Stimulated activated CD4-positive, alpha-beta T cell treated with anti-CD3 and anti-CD28 coated beads, Interleukin-2, amount 100 ng/mL, for 24 hours (primary cell): ENCODE data around the gene CST2.
A peak's percentile ranks its signal among the peaks of the same experiment; 100 is the strongest.
"Not testable (repeated sequence)": the region's sequence is repeated elsewhere in the genome, so short reads cannot be mapped to it uniquely, and the experiment has no call there.

ENCODE experiments used
- DNase-seq, 2 donors: peaks; one replicate each; pipeline ENCODE4 v3.0.0-alpha.2; 2020

CST2 gene

GRCh38 chr20:23800865-23801264 lies 25.7 kb downstream of the CST2 start:
- DNase-seq = no peak

GRCh38 chr20:23799216-23799847 lies 27.2 kb downstream of the CST2 start:
- peak; percentile 19 to 48 for DNase-seq

- DNase-seq = no peak
Observed at GRCh38 chr20:23795526-23795925, 31.0 kb downstream of the CST2 start.

GRCh38 chr20:23794841-23795240 lies 31.7 kb downstream of the CST2 start:
- no peak for DNase-seq

- DNase-seq = no peak
Observed at GRCh38 chr20:23794065-23794464, 32.5 kb downstream of the CST2 start.

GRCh38 chr20:23783447-23783846 lies 43.1 kb downstream of the CST2 start:
- DNase-seq = no peak

DNA sequence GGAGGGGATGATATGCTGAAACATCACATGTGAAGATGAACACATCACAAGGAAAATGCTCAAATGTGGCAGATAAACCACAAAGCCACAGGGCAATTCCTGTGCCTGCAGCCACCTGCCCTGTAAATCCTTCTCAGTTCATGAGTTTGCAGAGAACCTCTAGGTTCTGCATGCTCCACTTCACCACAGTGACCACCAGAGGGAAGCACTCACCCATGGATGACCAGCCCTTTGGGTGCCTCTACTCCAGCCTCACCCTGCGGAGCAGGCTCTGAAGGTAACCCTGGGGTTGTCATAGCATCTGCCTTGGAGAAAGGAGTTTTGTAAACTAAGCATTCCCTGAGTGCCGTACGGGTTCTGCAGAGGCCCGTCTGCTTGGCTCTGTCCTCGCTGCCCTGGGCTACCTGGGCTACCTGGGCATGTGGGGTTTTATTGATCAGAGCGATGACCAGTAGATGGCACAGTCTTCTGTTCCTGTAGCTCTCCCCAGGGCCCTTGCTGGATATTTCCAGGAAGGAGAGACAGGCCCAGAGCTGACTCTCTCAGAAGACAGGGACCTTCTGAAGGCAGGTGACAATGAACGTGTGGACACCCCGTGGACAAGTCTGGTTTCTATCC lies 44.1 kb downstream of the CST2 start:
- DNase-seq = peak in 1 of 2 donors; percentile 18

DNA sequence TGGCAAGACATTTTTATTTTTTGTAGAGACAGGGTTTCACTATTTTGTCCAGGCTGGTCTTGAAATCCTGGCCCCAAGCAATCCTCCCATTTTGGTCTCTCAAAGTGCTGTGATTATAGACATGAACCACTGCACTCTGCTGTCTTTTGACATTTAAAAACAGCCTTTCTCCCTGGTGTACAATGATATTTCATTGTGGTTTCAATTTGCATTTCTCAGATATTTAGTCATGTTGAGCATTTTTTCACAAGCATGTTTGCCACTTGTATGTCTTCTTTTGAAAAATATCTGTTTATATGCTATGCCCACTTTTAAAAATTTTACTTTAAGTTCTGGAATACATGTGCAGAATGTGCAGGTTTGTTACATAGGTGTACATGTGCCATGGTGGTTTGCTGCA lies 47.9 kb downstream of the CST2 start:
- DNase-seq = not testable (repeated sequence)

- DNase-seq = not testable (repeated sequence)
Observed at GRCh38 chr20:23777380-23777779, 49.1 kb downstream of the CST2 start.

GRCh38 chr20:23776067-23776771 lies 50.3 kb downstream of the CST2 start:
- DNase-seq = no peak

DNA sequence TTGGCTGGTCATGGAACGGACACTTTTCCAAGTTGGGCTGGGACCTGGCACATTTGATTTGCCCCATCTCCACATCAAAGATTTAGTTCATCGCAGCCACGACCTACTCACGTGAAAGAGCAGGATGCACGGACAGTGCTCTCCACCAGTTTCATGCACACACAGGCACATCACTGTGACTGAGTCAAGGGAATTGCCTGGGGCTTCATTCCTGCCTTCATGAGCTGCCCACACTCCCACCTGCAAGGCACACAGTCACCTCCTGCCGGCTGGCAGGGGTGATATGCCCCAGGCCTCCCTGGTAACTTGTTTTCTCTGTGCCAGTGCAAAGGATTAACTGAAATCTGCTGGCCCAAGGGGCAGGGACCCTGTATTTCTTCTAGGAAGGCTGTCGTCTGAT lies 52.4 kb downstream of the CST2 start:
- no peak for DNase-seq
